ENCODE data around the gene MGST2. TPM values are rescaled to one million over a fixed set of nuclear protein-coding genes. Genes with fewer than 3 reads are reported as not detected.

The MGST2 gene
- total RNA-seq, 1 experiment from 2014 or later: 14.9 TPM

DNA sequence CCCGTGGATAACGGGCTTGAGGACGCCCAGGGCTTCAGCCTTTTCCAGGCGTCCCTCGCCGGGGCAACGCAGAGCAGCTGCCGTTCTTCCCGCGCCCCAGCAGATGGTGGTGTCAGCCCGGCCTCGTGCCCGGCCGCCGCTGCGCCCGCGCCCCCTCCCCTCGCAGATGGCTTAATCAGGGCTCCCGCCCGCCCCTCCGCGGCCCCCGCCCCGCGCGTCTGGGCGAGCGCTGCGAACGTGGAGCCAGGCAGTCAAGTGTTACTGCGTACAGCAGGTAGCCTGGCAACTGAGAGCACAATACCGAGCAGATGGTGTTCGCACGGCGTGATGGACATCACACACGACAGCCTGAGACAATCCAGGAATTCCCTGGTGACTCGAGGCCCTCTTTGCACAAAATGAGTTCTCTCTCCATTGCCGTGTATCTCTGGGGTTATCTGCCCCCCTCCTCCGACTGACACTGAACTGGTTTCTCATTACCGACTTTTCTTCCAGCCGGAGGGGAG, 69.3 kb downstream of the MGST2 start (continued):
- peak; percentile 95 for TF ChIP-seq FOXP4 (CRISPR knock-in tag; IDR thresholded peaks at IDR 0.05)
- no peak for TF ChIP-seq HMGA2 (CRISPR knock-in tag; IDR thresholded peaks at IDR 0.05)
- peak; percentile 60; the same call in 1 of the 2 replicates for TF ChIP-seq TP53 (CRISPR knock-in tag; IDR thresholded peaks at IDR 0.05)
- 0 out of 2 replicates have a peak, but pooled peaks have one; percentile 41 for TF ChIP-seq TCF7 (CRISPR knock-in tag; IDR thresholded peaks at IDR 0.05; ENCODE audit: low read depth)
- TF ChIP-seq ARID4B (CRISPR knock-in tag; IDR thresholded peaks at IDR 0.05; ENCODE audit: borderline replicate concordance): no peak
- peak; percentile 75 for TF ChIP-seq FOXK1 (CRISPR knock-in tag; IDR thresholded peaks at IDR 0.05)
- TF ChIP-seq MXD4 (CRISPR knock-in tag; IDR thresholded peaks at IDR 0.05; ENCODE audit: borderline replicate concordance): no peak
- TF ChIP-seq CREB1 (CRISPR knock-in tag; IDR thresholded peaks at IDR 0.05): peak; percentile 73; the same call in 1 of the 2 replicates
- TF ChIP-seq, protein P1, sequence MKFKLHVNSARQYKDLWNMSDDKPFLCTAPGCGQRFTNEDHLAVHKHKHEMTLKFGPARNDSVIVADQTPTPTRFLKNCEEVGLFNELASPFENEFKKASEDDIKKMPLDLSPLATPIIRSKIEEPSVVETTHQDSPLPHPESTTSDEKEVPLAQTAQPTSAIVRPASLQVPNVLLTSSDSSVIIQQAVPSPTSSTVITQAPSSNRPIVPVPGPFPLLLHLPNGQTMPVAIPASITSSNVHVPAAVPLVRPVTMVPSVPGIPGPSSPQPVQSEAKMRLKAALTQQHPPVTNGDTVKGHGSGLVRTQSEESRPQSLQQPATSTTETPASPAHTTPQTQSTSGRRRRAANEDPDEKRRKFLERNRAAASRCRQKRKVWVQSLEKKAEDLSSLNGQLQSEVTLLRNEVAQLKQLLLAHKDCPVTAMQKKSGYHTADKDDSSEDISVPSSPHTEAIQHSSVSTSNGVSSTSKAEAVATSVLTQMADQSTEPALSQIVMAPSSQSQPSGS (CRISPR knock-in tag; IDR thresholded peaks at IDR 0.05; ENCODE audit: borderline replicate concordance, low read depth): 0 out of 2 replicates have a peak, but pooled peaks have one; percentile 25
- no peak for TF ChIP-seq ZNF512 (CRISPR knock-in tag; IDR thresholded peaks at IDR 0.05; ENCODE audit: borderline replicate concordance)
- TF ChIP-seq EMX1 (CRISPR knock-in tag; IDR thresholded peaks at IDR 0.05): no peak
- TF ChIP-seq, protein P2, sequence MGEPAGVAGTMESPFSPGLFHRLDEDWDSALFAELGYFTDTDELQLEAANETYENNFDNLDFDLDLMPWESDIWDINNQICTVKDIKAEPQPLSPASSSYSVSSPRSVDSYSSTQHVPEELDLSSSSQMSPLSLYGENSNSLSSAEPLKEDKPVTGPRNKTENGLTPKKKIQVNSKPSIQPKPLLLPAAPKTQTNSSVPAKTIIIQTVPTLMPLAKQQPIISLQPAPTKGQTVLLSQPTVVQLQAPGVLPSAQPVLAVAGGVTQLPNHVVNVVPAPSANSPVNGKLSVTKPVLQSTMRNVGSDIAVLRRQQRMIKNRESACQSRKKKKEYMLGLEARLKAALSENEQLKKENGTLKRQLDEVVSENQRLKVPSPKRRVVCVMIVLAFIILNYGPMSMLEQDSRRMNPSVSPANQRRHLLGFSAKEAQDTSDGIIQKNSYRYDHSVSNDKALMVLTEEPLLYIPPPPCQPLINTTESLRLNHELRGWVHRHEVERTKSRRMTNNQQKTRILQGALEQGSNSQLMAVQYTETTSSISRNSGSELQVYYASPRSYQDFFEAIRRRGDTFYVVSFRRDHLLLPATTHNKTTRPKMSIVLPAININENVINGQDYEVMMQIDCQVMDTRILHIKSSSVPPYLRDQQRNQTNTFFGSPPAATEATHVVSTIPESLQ (CRISPR knock-in tag; IDR thresholded peaks at IDR 0.05): no peak
- TF ChIP-seq SMAD3 (CRISPR knock-in tag; IDR thresholded peaks at IDR 0.05; ENCODE audit: borderline replicate concordance): peak; percentile 93
- TF ChIP-seq, protein P3, sequence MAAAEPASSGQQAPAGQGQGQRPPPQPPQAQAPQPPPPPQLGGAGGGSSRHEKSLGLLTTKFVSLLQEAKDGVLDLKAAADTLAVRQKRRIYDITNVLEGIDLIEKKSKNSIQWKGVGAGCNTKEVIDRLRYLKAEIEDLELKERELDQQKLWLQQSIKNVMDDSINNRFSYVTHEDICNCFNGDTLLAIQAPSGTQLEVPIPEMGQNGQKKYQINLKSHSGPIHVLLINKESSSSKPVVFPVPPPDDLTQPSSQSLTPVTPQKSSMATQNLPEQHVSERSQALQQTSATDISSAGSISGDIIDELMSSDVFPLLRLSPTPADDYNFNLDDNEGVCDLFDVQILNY (CRISPR knock-in tag; IDR thresholded peaks at IDR 0.05): peak; percentile 92
- TF ChIP-seq FOXP1 (CRISPR knock-in tag; IDR thresholded peaks at IDR 0.05; ENCODE audit: borderline replicate concordance): peak; percentile 74
- TF ChIP-seq SP1 (CRISPR knock-in tag; conservative IDR thresholded peaks at IDR 0.05): peak; percentile 50; the same call in 1 of the 2 replicates
- peak; percentile 85 for TF ChIP-seq MAX (CRISPR knock-in tag; IDR thresholded peaks at IDR 0.05)
- TF ChIP-seq ETV6 (CRISPR knock-in tag; IDR thresholded peaks at IDR 0.05): peak; percentile 82; the same call in 1 of the 2 replicates
- TF ChIP-seq MYBL2 (CRISPR knock-in tag; IDR thresholded peaks at IDR 0.05): no peak
- TF ChIP-seq, protein P4, sequence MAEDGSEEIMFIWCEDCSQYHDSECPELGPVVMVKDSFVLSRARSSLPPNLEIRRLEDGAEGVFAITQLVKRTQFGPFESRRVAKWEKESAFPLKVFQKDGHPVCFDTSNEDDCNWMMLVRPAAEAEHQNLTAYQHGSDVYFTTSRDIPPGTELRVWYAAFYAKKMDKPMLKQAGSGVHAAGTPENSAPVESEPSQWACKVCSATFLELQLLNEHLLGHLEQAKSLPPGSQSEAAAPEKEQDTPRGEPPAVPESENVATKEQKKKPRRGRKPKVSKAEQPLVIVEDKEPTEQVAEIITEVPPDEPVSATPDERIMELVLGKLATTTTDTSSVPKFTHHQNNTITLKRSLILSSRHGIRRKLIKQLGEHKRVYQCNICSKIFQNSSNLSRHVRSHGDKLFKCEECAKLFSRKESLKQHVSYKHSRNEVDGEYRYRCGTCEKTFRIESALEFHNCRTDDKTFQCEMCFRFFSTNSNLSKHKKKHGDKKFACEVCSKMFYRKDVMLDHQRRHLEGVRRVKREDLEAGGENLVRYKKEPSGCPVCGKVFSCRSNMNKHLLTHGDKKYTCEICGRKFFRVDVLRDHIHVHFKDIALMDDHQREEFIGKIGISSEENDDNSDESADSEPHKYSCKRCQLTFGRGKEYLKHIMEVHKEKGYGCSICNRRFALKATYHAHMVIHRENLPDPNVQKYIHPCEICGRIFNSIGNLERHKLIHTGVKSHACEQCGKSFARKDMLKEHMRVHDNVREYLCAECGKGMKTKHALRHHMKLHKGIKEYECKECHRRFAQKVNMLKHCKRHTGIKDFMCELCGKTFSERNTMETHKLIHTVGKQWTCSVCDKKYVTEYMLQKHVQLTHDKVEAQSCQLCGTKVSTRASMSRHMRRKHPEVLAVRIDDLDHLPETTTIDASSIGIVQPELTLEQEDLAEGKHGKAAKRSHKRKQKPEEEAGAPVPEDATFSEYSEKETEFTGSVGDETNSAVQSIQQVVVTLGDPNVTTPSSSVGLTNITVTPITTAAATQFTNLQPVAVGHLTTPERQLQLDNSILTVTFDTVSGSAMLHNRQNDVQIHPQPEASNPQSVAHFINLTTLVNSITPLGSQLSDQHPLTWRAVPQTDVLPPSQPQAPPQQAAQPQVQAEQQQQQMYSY (CRISPR knock-in tag; IDR thresholded peaks at IDR 0.05): no peak
